T-helper 22 cell (primary cell): Measurements from ENCODE around the gene AADACL3.
"Not testable (repeated sequence)": the region's sequence is repeated elsewhere in the genome, so short reads cannot be mapped to it uniquely, and the experiment has no call there.

ENCODE experiments used
- DNase-seq: peaks from one replicate; pipeline ENCODE4 v3.0.0-alpha.2; 2020; ENCODE audit warnings: low read depth

AADACL3 gene

DNA sequence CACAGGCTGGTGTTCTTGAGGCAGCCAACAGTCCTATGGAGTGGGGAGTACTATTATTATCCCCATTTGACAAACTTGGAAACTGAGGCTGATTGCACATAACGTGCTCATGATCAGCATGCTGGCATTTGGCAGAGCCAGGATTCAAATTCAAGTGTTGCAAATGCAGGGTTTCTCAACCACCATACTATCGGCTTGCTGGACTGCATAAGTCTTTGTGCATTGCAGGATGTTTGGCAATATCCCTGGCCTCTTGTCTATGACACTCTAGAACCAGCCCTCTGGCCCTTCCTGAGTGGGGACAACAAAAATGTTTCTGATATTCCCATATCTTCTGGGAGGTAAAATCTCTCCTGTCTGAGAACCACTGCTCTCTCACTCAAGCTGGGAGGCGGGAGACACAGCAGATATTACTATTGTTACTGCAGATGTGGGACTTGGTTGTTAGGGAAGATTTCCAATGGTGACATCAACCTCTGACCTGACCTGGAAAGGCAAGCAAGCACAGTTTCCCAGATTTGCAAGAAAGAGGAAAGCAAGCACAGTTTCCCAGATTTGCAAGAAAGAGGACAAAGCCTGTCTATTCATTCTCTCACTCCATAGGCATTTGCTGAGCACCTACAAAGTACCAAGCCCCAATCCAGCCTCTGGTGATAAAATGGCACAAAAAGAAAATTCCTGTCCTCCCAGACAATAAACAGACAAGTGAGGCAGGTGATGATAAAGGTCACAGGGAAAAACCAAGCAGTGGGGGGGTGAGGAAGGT, 1.0 kb upstream of the AADACL3 start:
- DNase-seq, result no peak

GRCh38 chr1:12717301-12717838, 1.5 kb downstream of the AADACL3 start:
- no peak for DNase-seq

DNA sequence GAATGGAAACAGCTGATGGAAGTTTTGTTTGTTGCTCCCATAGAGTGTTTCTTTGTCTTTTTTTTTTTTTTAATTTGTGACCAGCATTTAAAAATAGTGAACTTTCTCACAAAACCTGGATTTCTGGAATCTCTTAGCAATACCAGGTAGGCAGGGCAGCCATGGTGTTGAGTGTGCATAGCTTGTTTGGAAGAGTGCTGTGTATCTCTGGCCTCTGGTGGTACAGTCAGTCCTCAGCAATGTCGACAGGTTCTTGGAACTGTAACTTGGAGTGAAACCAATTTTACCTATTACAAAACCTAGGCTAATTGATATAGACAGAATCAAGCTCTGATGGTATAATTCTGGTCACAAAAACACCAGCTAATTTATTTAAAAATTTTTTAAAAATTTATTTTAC, 6.7 kb downstream of the AADACL3 start:
- no peak for DNase-seq

DNA sequence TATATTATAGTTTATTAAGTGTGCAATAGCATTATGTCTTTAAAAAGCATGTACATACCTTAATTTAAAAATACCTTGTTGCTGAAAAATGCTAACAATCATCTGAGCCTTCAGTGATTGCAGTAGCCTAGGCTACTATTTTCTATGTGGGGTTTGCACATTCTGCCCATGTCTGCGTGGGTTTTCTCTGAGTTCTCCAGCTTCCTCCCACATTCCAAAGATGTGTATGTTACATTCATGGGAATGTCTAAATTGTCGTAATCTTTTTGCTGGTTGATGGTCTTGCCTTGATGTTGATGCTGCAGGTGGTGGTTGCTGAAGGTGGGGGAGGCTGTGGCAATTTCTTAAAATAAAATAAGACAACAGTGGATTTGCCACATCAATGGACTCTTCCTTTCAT, 12.5 kb downstream of the AADACL3 start:
- DNase-seq, result no peak

DNA sequence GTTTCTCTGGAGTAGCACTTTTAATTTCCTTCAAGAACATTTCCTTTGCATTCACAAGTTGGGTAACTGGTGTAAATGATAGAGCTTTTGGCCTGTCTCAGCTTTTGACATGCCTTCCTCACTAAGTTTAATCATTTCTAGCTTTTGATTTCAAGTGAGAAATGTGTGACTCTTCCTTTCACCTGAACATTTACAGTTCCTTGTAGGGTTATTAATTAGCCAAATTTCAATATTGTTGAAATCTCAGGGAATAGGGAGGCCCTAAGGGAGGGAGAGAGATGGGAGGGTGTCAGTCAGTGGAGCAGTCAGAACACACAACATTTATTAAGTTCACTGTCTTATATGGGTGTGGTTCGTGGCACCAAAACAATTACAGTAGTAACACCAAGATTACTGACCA, 14.2 kb downstream of the AADACL3 start:
- no peak for DNase-seq

GRCh38 chr1:12731084-12731483, 15.2 kb downstream of the AADACL3 start:
- not testable (repeated sequence) for DNase-seq

GRCh38 chr1:12734651-12735050, 18.7 kb downstream of the AADACL3 start:
- DNase-seq, result no peak

GRCh38 chr1:12738934-12739333, 23.0 kb downstream of the AADACL3 start:
- no peak for DNase-seq

- DNase-seq, result no peak
Measured at GRCh38 chr1:12739613-12740012, 23.7 kb downstream of the AADACL3 start.

DNA sequence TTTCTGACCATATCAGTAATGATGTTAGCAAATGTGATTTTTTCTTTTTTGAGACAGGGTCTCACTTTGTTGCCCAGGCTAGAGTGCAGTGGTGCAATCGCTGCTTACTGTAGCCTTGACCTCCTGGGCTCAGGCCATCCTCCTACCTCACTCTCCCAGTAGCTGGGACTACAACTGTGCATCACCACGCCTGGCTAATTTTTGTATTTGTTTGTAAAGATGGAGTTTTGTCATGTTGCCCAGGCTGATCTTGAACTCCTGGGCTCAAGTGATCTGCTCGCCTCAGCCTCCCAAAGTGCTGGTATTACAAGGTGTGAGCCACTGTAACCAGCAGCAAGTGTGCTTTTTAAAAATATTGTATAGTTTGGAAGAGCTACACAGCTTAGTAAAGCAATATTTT, 26.0 kb downstream of the AADACL3 start:
- DNase-seq, result no peak

- no peak for DNase-seq
Measured at GRCh38 chr1:12745126-12745991, 29.4 kb downstream of the AADACL3 start.

DNA sequence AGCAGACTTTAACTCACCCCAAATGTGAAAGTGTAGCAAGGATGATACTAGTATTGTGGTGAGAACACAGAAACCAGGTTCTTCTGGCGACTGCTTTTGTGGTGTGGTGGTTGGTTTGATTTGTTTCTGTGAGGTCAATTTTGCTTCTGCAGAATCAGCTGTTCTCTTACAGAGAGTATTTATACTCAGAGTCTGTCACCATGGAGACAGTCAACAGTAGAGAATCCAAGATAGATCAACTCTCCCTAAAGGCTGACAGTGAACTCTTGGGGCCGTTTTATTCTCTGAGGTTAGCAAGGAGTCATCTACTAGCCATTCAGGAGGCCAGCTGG, 30.0 kb downstream of the AADACL3 start, which contains the start of gene CFAP107:
Gene CFAP107, plus strand, starts transcription at position 209 of the 332 bp plus-strand sequence. CDS start 231 bp downstream, outside the sequence.
- no peak for DNase-seq

DNA sequence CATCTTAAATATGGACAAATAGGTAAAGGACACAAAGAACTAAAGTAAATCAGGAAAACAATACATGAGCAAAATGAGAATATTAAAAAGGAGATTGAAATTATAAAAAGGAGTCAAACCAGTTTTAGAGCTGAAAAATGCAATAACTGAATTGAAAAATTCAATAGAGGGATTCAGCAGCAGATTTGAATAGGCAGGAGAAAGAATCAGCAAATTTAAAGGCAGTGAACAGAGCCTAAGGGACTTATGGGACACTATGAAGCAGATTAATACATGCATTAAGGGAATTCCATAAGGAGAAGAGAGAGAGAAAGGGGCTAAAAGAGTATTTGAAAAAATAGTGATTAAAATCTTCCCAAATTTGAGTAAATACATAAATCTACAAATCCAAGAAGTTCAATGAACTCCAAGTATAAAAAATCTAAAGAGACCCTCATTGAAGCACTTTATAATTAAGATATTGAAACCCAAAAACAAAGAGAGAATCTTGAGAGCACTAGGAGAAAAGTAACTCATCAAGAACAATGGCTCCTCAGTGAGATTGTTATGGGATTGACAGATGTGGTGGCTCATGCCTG, 33.0 kb downstream of the AADACL3 start:
- no peak for DNase-seq

GRCh38 chr1:12754738-12755137, 38.8 kb downstream of the AADACL3 start:
- no peak for DNase-seq

- no peak for DNase-seq
Measured at GRCh38 chr1:12756273-12756672, 40.4 kb downstream of the AADACL3 start.

DNA sequence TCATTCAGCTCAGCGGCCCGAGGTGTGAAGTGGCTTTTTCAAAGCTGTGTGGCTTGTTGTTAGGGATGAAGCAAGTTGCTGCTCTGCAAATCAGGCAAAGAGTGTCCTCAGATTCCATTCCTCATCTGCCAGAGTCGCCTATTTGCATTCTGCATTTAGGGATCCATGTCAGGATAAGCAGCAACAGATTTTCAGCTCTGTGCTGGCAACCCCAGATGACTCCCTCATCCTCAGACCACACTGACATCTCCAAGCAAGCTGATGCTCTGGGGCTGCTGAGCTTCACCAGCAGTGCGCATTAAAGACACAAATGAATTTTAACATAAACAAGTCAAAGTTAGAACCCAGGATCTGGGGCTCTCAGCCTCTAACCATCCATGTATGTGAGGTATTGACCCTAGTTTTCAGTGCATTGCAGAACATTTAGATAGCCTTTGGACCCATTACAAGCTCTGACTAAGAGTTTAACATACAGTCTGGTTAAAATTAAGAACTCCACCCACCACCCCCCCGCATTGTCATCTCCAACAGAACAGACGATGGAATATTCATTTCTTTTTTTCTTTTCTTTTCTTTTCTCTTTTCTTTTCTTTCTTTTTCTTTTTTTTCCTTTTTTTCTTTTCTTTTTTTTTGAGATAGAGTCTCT, 41.0 kb downstream of the AADACL3 start:
- no peak for DNase-seq

DNA sequence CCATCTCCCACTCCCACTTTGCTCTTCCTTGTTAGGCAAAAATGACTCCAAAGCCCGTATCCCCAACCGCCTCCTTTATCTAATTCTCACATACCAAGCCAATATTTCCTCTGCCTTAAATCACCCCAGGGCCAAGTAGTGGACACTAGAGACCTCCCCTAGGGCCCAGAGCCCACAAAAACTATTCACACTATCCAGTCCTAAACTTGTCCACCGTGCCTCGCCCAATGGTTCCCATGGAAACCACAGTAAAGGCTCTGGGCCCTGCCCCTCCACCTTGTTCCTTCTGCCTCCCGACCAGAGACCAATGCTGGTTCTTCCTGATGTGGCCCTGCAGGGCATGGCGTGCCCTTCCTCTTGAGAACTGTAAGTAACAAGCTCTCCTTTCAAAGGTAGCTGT, 41.9 kb downstream of the AADACL3 start:
- DNase-seq, result no peak

- DNase-seq, result no peak
Measured at GRCh38 chr1:12760256-12760795, 44.4 kb downstream of the AADACL3 start.

GRCh38 chr1:12761781-12762180, 45.9 kb downstream of the AADACL3 start:
- no peak for DNase-seq

GRCh38 chr1:12762766-12763165, 46.9 kb downstream of the AADACL3 start:
- no peak for DNase-seq

DNA sequence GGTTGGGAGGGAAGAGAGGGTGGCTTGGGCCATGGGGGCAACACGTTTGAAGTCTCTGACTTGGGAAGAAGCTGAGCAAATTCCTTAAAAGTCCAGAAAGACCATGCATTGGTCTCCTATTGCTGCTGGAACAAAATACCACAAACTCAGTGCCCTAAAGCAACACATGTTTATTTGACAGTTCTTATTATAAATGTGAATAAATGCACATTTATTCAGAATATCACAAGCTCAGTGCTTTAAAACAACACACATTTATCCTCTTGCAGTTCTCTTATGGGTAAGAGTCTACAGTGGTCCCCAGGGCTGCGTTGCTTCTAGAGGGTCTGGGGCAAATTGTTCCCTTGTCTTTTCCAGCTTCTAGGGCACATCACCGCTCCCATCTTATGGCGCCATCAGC, 47.6 kb downstream of the AADACL3 start:
- DNase-seq, result no peak

- no peak for DNase-seq
Measured at GRCh38 chr1:12764016-12764415, 48.1 kb downstream of the AADACL3 start.
